GM18519 (cell line): ENCODE measurements around the gene PPIL4.
"Not testable (repeated sequence)": the region's sequence is repeated elsewhere in the genome, so short reads cannot be mapped to it uniquely, and the experiment has no call there.

Source experiments
- ATAC-seq: cut with Tn5 transposase; IDR thresholded peaks from one replicate; pipeline ENCODE4 v1.9.1; 2021; ENCODE audit warnings: mild to moderate bottlenecking, moderate library complexity; ENCODE audit not compliant: unreplicated experiment, low FRiP score

Gene PPIL4

DNA sequence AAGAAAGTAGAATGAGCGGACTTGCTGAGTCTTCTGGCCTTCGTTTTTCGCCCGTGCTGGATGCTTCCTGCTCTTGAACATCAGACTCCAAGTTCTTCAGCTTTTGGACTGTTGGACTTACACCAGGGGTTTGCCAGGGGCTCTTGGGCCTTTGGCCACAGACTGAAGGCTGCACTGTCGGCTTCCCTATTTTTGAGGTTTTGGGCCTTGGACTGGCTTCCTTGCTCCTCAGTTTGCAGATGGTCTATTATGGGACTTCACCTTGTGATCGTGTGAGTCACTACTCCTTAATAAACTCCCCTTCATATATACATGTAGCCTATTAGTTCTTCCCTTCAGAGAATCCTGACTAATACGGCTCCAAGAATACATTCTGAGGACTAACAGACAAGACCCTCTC is 83.1 kb downstream of the PPIL4 start:
- ATAC-seq: not testable (repeated sequence)

DNA sequence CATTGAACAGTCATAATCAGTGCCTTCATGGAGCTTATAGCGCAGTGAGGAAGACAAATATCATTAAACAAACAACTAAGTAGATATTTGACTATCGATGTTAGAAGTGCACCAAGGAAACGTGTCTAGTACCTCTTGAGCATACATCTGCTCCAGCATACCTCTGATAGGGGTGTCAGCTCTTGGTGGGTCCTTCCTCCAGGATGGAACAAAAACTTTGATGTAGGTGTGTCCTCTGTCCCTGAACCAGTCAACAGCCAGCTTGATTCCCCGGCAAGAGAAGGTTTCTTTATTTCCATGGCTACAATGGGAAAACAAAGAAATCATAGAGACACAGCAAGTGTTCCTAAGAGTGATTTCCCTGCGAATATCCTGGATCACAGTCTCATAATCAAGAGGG is 84.2 kb downstream of the PPIL4 start:
- ATAC-seq: no peak

DNA sequence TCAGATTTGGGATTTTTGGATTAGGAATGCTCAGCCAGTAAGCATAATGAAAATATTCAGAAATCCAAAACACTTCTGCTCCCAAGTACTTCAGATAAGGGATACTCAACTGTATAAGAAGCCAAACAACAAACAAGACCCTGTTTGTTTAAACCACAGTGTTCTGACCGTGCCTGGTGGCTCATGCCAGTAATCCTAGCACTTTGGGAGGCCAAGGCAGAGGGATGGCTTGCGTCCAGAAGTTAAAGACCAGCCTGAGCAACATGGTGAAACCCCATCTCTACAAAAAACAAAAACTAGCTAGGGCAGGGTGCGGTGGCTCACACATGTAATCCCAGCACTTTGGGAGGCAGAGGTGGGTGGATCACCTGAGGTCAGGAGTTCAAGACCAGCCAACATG is 85.6 kb downstream of the PPIL4 start:
- not testable (repeated sequence) for ATAC-seq

DNA sequence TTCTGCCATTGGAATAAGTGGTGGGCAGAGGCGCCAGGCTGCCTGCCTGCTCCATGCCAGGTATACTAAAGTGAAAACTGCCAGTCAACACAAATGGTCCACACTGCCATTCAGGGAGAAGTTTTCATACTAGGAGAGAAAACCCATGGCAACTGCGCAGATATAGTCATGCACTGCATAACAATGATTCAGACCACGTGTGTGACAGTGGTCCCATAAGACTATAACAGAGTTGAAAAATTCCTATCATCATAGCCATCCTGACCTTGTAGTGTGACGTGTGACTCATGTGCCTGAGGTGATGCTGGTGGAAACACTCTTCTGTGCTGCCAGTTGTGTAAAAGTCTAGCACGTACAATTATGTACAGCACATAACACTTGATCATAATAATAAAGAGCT is 86.1 kb downstream of the PPIL4 start:
- no peak for ATAC-seq

DNA sequence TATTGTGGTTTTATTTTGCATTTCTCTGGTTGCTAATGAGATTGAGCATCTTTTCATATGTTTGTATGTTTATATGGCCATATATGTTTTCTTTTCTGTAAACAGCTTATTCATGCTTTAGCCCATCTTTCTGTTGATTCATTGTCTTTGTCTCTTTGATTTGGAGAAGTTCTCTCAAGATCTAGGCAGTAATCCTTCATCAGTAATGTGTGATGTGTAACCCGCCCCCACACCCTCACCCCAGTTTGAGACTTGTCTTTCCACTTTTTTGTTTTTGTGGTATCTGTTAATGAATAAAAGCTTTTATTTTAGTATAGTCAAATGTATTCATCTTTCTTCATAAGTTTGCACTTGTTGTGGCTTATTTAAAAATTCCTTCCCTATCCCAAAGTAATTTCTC is 87.0 kb downstream of the PPIL4 start:
- no peak for ATAC-seq

DNA sequence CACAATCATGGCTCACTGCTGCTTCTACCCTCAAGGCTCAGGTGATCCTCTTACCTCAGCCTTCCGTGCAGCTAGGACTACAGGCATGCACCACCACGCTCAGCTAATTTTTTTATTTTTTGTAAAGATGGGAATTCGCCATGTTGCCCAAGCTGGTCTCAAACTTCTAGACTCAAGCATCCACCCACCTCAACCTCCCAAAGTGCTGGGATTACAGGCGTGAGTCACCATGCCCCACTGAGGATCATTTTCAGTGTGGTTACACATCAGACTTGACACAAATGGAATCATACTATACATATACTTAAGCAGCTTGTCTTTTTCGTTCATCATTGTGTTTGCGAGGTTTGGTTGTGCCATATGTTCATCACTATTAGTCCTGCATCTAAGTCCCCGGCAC is 87.6 kb downstream of the PPIL4 start:
- no peak for ATAC-seq

DNA sequence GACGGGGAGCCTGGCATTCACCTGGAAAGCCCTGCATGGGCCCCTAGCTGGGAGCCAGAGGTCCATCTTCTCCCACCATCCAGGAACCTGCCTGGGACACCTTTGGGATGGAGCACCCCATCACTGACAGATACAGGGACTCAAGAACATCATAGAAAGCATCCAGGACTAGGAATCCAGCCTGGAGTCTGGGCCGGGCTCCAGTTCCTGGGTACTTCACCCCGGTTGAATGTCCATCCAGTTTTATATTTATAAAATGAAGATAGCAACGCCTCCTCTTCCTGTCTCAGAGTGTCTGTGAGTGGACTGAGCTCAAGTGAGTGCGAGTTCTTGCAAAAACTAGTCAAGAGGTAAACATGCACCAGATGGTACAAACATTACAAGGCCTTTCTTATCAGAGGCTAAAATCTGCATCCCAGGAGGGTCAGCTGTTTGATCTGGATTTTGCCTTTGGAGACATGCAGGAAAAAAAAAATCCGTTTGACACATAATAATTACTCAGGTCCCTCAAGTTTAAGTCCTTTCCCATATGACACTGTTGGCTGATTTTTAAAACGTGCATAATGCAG is 88.4 kb downstream of the PPIL4 start:
- ATAC-seq: no peak

DNA sequence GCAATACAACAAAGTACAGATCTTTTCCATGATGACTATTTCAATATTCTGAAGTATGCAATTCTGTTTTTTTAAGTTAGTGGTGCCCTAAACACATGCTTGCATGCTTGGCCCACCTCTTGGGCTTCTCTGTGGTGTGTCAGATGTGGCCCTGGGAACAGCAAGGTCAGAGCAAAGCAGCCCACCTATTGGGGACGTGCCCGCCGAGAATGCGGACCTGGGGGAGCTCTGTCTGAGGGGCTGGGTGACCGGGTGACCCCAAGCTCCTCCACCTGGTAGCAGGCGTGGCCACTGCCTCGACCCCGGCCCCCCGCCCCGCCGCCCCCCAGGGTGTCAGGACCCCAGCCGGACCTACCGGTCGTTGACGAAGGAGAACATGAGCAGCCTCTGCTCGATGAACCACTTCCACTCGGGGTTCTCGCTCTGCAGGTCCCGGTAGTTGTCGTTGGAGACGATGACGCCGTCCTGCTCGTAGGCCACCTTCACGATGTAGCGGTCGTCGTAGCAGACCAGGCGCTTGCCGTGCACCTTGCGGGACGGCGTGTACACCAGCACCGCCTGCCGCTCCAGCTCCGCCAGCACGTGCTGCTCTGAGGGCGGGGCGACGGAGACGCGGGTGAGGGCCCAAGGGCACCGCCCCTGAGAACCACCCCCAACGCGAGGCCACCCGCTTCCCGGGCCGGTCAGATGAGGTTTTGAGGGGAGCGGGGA is 89.4 kb downstream of the PPIL4 start:
- ATAC-seq: no peak

DNA sequence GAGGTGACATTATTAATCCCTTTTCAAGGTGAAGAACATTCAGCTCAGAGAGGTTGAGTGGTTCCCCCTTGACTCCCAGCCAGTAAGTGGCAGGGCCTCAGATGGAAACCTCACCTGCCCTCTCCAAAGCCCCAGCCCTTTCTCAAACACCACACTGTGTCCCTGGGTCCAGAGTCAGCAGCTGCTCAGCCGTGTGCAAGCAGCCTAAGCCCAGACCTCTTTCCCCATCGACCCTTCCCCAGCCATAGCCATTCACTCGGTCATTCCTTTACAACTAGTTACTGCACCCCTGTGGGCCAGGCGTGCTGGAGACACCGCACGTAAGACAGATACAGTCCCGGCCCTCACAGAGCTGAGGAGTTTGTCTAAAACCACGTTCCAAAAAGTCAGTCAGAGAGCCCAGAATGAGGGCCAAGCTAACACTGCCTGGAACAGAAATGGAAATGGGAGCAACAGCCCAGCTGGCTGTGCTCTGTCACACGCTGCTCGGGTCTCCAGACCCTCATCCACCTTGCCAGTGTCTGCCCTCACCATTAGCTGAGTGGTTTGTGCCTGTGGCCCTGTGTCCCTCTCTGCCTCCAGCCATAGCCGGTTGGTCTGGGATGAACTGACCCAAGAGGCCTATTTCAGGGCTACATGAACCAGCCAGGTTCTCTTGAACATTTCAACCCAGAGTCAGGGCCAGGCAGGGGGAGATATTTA is 90.7 kb downstream of the PPIL4 start:
- no peak for ATAC-seq
